Colonic mucosa (tissue), 4 donors: Measurements from ENCODE around the gene FMNL2. TPM values are rescaled to one million over a fixed set of nuclear protein-coding genes. Genes with fewer than 3 reads are reported as not detected.

Source experiments
- DNase-seq: peaks from one replicate; pipeline ENCODE4 v3.0.0-alpha.2; 2020
- H3K27ac ChIP-seq: fragments of 200-600 bp; one replicate; pipeline ENCODE4 v1.8.0; 2021
- H3K27me3 ChIP-seq: fragments of 200-600 bp; one replicate; pipeline ENCODE4 v1.8.0; 2021
- H3K36me3 ChIP-seq: fragments of 200-600 bp; one replicate; pipeline ENCODE4 v1.8.0; 2021
- H3K4me1 ChIP-seq: fragments of 200-600 bp; one replicate; pipeline ENCODE4 v1.8.0; 2021; ENCODE audit warnings: mild to moderate bottlenecking
- H3K4me3 ChIP-seq: fragments of 200-600 bp; one replicate; pipeline ENCODE4 v1.8.0; 2021
- H3K9ac ChIP-seq, 2 donors: one replicate each; pipeline ENCODE4 v1.7.0; 2013; ENCODE audit warnings: control low read depth in 2 of 2, low read depth in 2 of 2, low read length in 2 of 2
- H3K9me3 ChIP-seq: fragments of 200-600 bp; one replicate; pipeline ENCODE4 v1.8.0; 2021
- CTCF ChIP-seq: fragments of 200-600 bp; IDR thresholded peaks from one replicate; pipeline ENCODE4 v1.8.0; 2022; ENCODE audit warnings: antibody characterized with exemption, mild to moderate bottlenecking
- intact Hi-C: fragments of 100-400 bp; cut with DNase I; formaldehyde crosslinking; loops from one replicate; pipeline ENCODE4 v1.14.1; 2022
- total RNA-seq, 2 donors: library from RNA; stranded (reverse); fragmentation: NEBNext Ultra II Directional in 1 of 2; extraction: Animal tissue kit (Norgen Biotek cat#: 25700) in 1 of 2; gene quantifications; one replicate each; pipeline ENCODE4 v1.2.1, GENCODE V29; 2021
- donor health status: healthy.
- donor health status: DM: no; HTN: no; CAD: no.
- donor health status: DM: no; HTN: no; CAD: no.

Gene FMNL2
- total RNA-seq, 2 donors from 2014 or later, result 10.6 to 17.5 TPM

GRCh38 chr2:152408254-152408653 lies 73.3 kb downstream of the FMNL2 start:
- intact Hi-C loops, result no loop called here
- Histone ChIP-seq H3K9me3 (no peaks in the 10 kb centered on the region), H3K27me3 (no peaks in the 10 kb centered on the region), H3K27ac (no peak overlapping the region), H3K4me1 (peaks cover 5% of the 10 kb centered on the region), H3K36me3 (no peaks in the 10 kb centered on the region), H3K4me3 (no peak overlapping the region), H3K9ac (no peak overlapping the region)
- no peak for DNase-seq
- no peak for TF ChIP-seq CTCF

- TF ChIP-seq CTCF, result no peak
- Histone ChIP-seq H3K9ac (no peak overlapping the region), H3K27ac (no peak overlapping the region), H3K9me3 (no peaks in the 10 kb centered on the region), H3K4me1 (peaks cover 2% of the 10 kb centered on the region), H3K36me3 (no peaks in the 10 kb centered on the region), H3K27me3 (no peaks in the 10 kb centered on the region), H3K4me3 (no peak overlapping the region)
- no peak for DNase-seq
- intact Hi-C loops, result no loop called here
Measured at GRCh38 chr2:152409386-152410164, 74.6 kb downstream of the FMNL2 start.

DNA sequence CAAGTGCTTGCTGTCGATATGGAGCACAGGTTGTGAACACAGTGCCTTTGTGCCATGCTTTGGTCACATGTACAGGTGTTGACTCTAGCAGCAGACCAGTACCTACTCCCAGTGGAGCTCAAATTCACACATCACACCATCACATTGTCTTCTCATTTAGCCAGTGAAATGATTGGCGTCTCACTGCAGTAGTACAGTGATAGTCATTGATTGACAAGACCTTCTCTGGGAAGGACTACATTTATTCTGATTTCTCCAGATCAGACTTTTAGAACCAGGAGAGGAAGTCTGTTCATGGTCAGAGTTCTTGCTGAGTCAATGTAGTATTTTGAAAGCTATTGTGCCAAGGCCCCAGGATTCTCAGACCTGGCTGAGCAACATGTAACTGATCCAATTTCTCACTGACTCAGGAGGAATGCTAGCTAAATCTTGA lies 75.2 kb downstream of the FMNL2 start:
- H3K27ac ChIP-seq, result no peak overlapping the region
- intact Hi-C loops, result no loop called here
- no peak for TF ChIP-seq CTCF
- no peaks in the 10 kb centered on the region for H3K9me3 ChIP-seq
- H3K27me3 ChIP-seq, result no peaks in the 10 kb centered on the region
- no peak overlapping the region for H3K9ac ChIP-seq
- DNase-seq, result no peak
- peaks cover 2% of the 10 kb centered on the region for H3K4me1 ChIP-seq
- H3K4me3 ChIP-seq, result no peak overlapping the region
- no peaks in the 10 kb centered on the region for H3K36me3 ChIP-seq

DNA sequence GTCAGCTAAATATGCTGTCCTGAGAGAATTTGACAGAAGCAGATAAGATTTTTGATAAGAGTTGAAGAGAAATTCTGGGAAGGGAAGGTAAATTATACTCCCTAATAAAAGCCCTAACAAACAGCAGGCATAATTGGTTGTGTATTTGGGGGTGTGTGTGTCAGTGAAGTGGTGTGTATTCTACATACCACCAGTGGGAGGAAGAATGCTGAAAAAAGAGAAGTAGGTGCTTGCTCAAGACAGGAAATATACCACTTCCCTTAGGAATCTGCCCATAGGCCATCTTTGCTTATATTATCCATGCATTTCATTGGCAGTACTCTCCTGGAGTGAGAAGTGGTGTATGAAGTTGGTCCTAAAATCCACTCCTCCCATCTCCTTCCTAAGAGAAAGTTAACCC lies 76.2 kb downstream of the FMNL2 start:
- Histone ChIP-seq H3K9ac (no peak overlapping the region), H3K9me3 (no peaks in the 10 kb centered on the region), H3K27me3 (no peaks in the 10 kb centered on the region), H3K36me3 (no peaks in the 10 kb centered on the region), H3K27ac (no peak overlapping the region), H3K4me3 (no peak overlapping the region), H3K4me1 (peaks cover 2% of the 10 kb centered on the region)
- intact Hi-C loops, result no loop called here
- TF ChIP-seq CTCF, result no peak
- DNase-seq, result no peak

- Histone ChIP-seq H3K27me3 (no peaks in the 10 kb centered on the region), H3K4me1 (peaks cover 2% of the 10 kb centered on the region), H3K27ac (no peak overlapping the region), H3K9ac (no peak overlapping the region), H3K4me3 (no peak overlapping the region), H3K9me3 (no peaks in the 10 kb centered on the region), H3K36me3 (no peaks in the 10 kb centered on the region)
- no peak for DNase-seq
- TF ChIP-seq CTCF, result no peak
- intact Hi-C loops, result no loop called here
Measured at GRCh38 chr2:152413228-152414030, 78.5 kb downstream of the FMNL2 start.
